HepG2 (cell line): ENCODE data around the gene EFEMP2. TPM values are rescaled to one million over a fixed set of nuclear protein-coding genes. Genes with fewer than 3 reads are reported as not detected.

ENCODE experiments used
- AGO1 ChIP-seq: fragments of 200-400 bp; formaldehyde crosslinking; IDR thresholded peaks from 2 replicates; pipeline ENCODE4 v1.6.1; 2017; ENCODE audit warnings: mild to moderate bottlenecking, low read depth, low read length, moderate library complexity; ENCODE audit not compliant: poor library complexity, severe bottlenecking
- CBX2 ChIP-seq, 2 experiments: fragments of 200-600 bp in 1 of 2; sonication (generic); formaldehyde crosslinking in 1 of 2; IDR thresholded peaks; 2 replicates each; pipeline versions ENCODE4 v1.7.0 to v1.8.1; 2018 to 2022; ENCODE audit warnings: low read depth in 2 of 2, low read length in 1 of 2, mild to moderate bottlenecking in 1 of 2, missing genetic modification reagents in 1 of 2
- CREB1 ChIP-seq, 2 experiments: fragments of 450-650 bp in 1 of 2; IDR thresholded peaks; 2 replicates each; pipeline ENCODE4 v1.6.1; 2016 to 2017; ENCODE audit warnings: control low read depth in 1 of 2, mild to moderate bottlenecking in 1 of 2, missing compliant biosample characterization in 1 of 2, missing genetic modification characterization in 1 of 2
- E2F5 ChIP-seq: sonication (generic); formaldehyde crosslinking; conservative IDR thresholded peaks from 2 replicates; pipeline ENCODE4 v1.4.0; 2020; ENCODE audit warnings: missing genetic modification reagents
- EHMT2 ChIP-seq: fragments of 200-600 bp; sonication (generic); IDR thresholded peaks from 2 replicates; pipeline ENCODE4 v1.7.0; 2017; ENCODE audit warnings: antibody characterized with exemption, low read depth, low read length, borderline replicate concordance
- FOSL1 ChIP-seq: sonication (generic); formaldehyde crosslinking; IDR thresholded peaks from 2 replicates; pipeline ENCODE4 v1.9.0; 2021; ENCODE audit warnings: missing genetic modification reagents, borderline replicate concordance
- GPN1 ChIP-seq: sonication (generic); formaldehyde crosslinking; IDR thresholded peaks from 2 replicates; pipeline ENCODE4 v1.5.1; 2020; ENCODE audit warnings: missing genetic modification reagents, borderline replicate concordance
- HMG20A ChIP-seq: IDR thresholded peaks from 2 replicates; pipeline ENCODE4 v1.6.1; 2016; ENCODE audit warnings: borderline replicate concordance
- HMGXB4 ChIP-seq, 2 experiments: sonication (generic) in 1 of 2; formaldehyde crosslinking in 1 of 2; IDR thresholded peaks; 2 replicates each; pipeline versions ENCODE4 v1.4.0 to v1.6.1; 2018 to 2020; ENCODE audit warnings: missing genetic modification reagents in 2 of 2, borderline replicate concordance in 1 of 2, low read depth in 1 of 2, mild to moderate bottlenecking in 1 of 2, missing biosample characterization in 1 of 2
- HOXA9 ChIP-seq: sonication (generic); formaldehyde crosslinking; IDR thresholded peaks from 2 replicates; pipeline ENCODE4 v1.8.1; 2022; ENCODE audit warnings: missing genetic modification reagents, mild to moderate bottlenecking, moderate library complexity, borderline replicate concordance
- ISX ChIP-seq: sonication (generic); formaldehyde crosslinking; conservative IDR thresholded peaks from 2 replicates; pipeline ENCODE4 v1.5.0; 2020; ENCODE audit warnings: missing genetic modification reagents
- KAT7 ChIP-seq: IDR thresholded peaks from 2 replicates; pipeline ENCODE4 v1.6.1; 2018; ENCODE audit warnings: borderline replicate concordance, missing compliant biosample characterization
- KDM3A ChIP-seq: IDR thresholded peaks from 2 replicates; pipeline ENCODE4 v1.6.1; 2018; ENCODE audit warnings: low read depth, missing compliant biosample characterization
- KLF9 ChIP-seq: IDR thresholded peaks from 2 replicates; pipeline ENCODE4 v1.6.1; 2016; ENCODE audit warnings: low read depth
- NCOA5 ChIP-seq: sonication (generic); formaldehyde crosslinking; IDR thresholded peaks from 2 replicates; pipeline ENCODE4 v1.4.0; 2020; ENCODE audit warnings: missing genetic modification reagents
- PLRG1 ChIP-seq: fragments of 450-650 bp; conservative IDR thresholded peaks from 2 replicates; pipeline ENCODE4 v1.6.1; 2016
- SIN3A ChIP-seq: IDR thresholded peaks from 2 replicates; pipeline ENCODE4 v1.6.1; 2011; ENCODE audit warnings: low read depth, mild to moderate bottlenecking, control low read depth, low read length, borderline replicate concordance
- TAF15 ChIP-seq: fragments of 200-400 bp; formaldehyde crosslinking; IDR thresholded peaks from one replicate; pipeline ENCODE4 v1.6.1; 2018; ENCODE audit warnings: mild to moderate bottlenecking, low read depth, low read length; ENCODE audit not compliant: poor library complexity, severe bottlenecking
- TEAD3 ChIP-seq: optimal IDR thresholded peaks from 2 replicates; pipeline ENCODE3; 2016; ENCODE audit warnings: borderline replicate concordance
- THYN1 ChIP-seq: sonication (generic); formaldehyde crosslinking; IDR thresholded peaks from 2 replicates; pipeline ENCODE4 v1.8.1; 2023; ENCODE audit warnings: low read depth, mild to moderate bottlenecking, moderate library complexity, missing genetic modification reagents, borderline replicate concordance
- TRIM24 ChIP-seq: sonication (generic); formaldehyde crosslinking; IDR thresholded peaks from 2 replicates; pipeline ENCODE4 v1.8.0; 2022; ENCODE audit warnings: mild to moderate bottlenecking, missing genetic modification reagents
- ZKSCAN8 ChIP-seq: IDR thresholded peaks from 2 replicates; pipeline ENCODE4 v1.6.1; 2016; ENCODE audit warnings: borderline replicate concordance, missing genetic modification reagents, missing compliant biosample characterization
- ZNF17 ChIP-seq: sonication (generic); formaldehyde crosslinking; IDR thresholded peaks from 2 replicates; pipeline ENCODE4 v1.5.0; 2020; ENCODE audit warnings: mild to moderate bottlenecking, missing genetic modification reagents
- ZNF530 ChIP-seq: sonication (generic); formaldehyde crosslinking; IDR thresholded peaks from 2 replicates; pipeline ENCODE4 v1.5.0; 2020; ENCODE audit warnings: low read depth, mild to moderate bottlenecking, missing genetic modification reagents
- ZNF549 ChIP-seq: sonication (generic); formaldehyde crosslinking; IDR thresholded peaks from 2 replicates; pipeline ENCODE4 v1.5.0; 2020; ENCODE audit warnings: missing genetic modification reagents
- ZSCAN21 ChIP-seq: sonication (generic); formaldehyde crosslinking; IDR thresholded peaks from 2 replicates; pipeline ENCODE4 v1.8.0; 2022; ENCODE audit warnings: mild to moderate bottlenecking, missing genetic modification reagents, moderate library complexity, borderline replicate concordance
- polyA plus RNA-seq, 8 experiments: library from polyadenylated mRNA; depleted of rRNA in 3 of 8; stranded (reverse) in 7 of 8; unstranded in 1 of 8; fragments of >200 nt; fragmentation: Illumina TruSeq in 4 of 8; extraction: Trizol in 4 of 8; gene quantifications; 2 replicates each; pipeline versions ENCODE4 v1.2.1 to v1.2.3, GENCODE V29; 2011 to 2016; ENCODE audit warnings: low read depth in 4 of 8, missing spikeins in 1 of 8, mixed read lengths in 1 of 8; ENCODE audit not compliant: insufficient read depth in 1 of 8
- total RNA-seq, 5 experiments: library from RNA; depleted of rRNA; stranded (reverse); fragments of >200 nt; fragmentation: Illumina TruSeq; extraction: Trizol; gene quantifications; 2 replicates each; pipeline ENCODE4 v1.2.3, GENCODE V29; 2016; ENCODE audit warnings: low read depth in 1 of 5

The EFEMP2 gene
- total and polyA plus RNA-seq, 2 of the 13 experiments (the other 11 are each of a cell fraction or from before 2014, with no cell fraction given) = 7.4 to 29.7 TPM

- TF ChIP-seq E2F5 (CRISPR knock-in tag) = no peak
- TF ChIP-seq ZNF530 (CRISPR knock-in tag) = no peak
- no peak for TF ChIP-seq HOXA9 (CRISPR knock-in tag)
- no peak for TF ChIP-seq TAF15
- TF ChIP-seq KAT7 (CRISPR knock-in tag) = 0 out of 2 replicates have a peak, but pooled peaks have one; percentile 15
- no peak for TF ChIP-seq THYN1 (CRISPR knock-in tag)
- no peak for TF ChIP-seq ZKSCAN8 (CRISPR knock-in tag)
- no peak for TF ChIP-seq TEAD3 (CRISPR knock-in tag)
- 0 out of 2 replicates have a peak, but pooled peaks have one; percentile 27 for TF ChIP-seq ISX (CRISPR knock-in tag)
- TF ChIP-seq FOSL1 (CRISPR knock-in tag) = no peak
- TF ChIP-seq PLRG1 = no peak
- no peak for TF ChIP-seq ZNF549
- TF ChIP-seq CBX2 (IDR thresholded peaks at IDR 0.05; ENCODE audit: low read depth, low read length) = no peak
- TF ChIP-seq CBX2 (CRISPR knock-in tag; IDR thresholded peaks at IDR 0.05; ENCODE audit: low read depth) = no peak
- TF ChIP-seq HMGXB4 (CRISPR knock-in tag; IDR thresholded peaks at IDR 0.05; ENCODE audit: borderline replicate concordance in 1 of 2, low read depth in 1 of 2) = no peak; a peak in 1 of 4 replicates
- no peak; the same call in 1 of the 2 replicates for TF ChIP-seq ZSCAN21 (CRISPR knock-in tag)
- 0 out of 2 replicates have a peak, but pooled peaks have one; percentile 15 for TF ChIP-seq KDM3A
- TF ChIP-seq CREB1 (IDR thresholded peaks at IDR 0.05) = no peak
- TF ChIP-seq CREB1 (CRISPR knock-in tag; IDR thresholded peaks at IDR 0.05) = no peak
- no peak for TF ChIP-seq SIN3A
- TF ChIP-seq EHMT2 = no peak
- TF ChIP-seq ZNF17 (CRISPR knock-in tag) = no peak
- TF ChIP-seq TRIM24 (CRISPR knock-in tag) = no peak
- TF ChIP-seq GPN1 (CRISPR knock-in tag) = no peak
- TF ChIP-seq AGO1 = no peak
- no peak for TF ChIP-seq KLF9 (CRISPR knock-in tag)
- TF ChIP-seq NCOA5 (CRISPR knock-in tag) = no peak
- TF ChIP-seq HMG20A (CRISPR knock-in tag) = no peak
Measured at GRCh38 chr11:65918211-65919140, 45.9 kb upstream of the EFEMP2 start, which contains the start of gene C11orf68 (continued).
